Suprapubic skin (tissue), 4 donors: ENCODE data around the gene DPP9. TPM values are rescaled to one million over a fixed set of nuclear protein-coding genes. Genes with fewer than 3 reads are reported as not detected.

ENCODE experiments used
- DNase-seq, 2 donors: peaks; one replicate each; pipeline ENCODE4 v3.0.0-alpha.2; 2019; ENCODE audit warnings: low spot score in 2 of 2
- H3K27ac ChIP-seq: fragments of 200-600 bp; sonication (generic); one replicate; pipeline ENCODE4 v1.5.1; 2019
- H3K27me3 ChIP-seq: fragments of 200-600 bp; sonication (generic); one replicate; pipeline ENCODE4 v1.5.1; 2019
- H3K36me3 ChIP-seq: fragments of 200-600 bp; sonication (generic); one replicate; pipeline ENCODE4 v1.5.1; 2019
- H3K4me1 ChIP-seq: fragments of 200-600 bp; sonication (generic); one replicate; pipeline ENCODE4 v1.5.1; 2019
- H3K4me3 ChIP-seq: fragments of 200-600 bp; sonication (generic); one replicate; pipeline ENCODE4 v1.5.1; 2019; ENCODE audit warnings: mild to moderate bottlenecking
- H3K9me3 ChIP-seq: fragments of 200-600 bp; sonication (generic); one replicate; pipeline ENCODE4 v1.5.1; 2019
- EP300 ChIP-seq: sonication (generic); formaldehyde crosslinking; IDR thresholded peaks from one replicate; pipeline ENCODE4 v1.6.1; 2017; ENCODE audit warnings: antibody characterized with exemption
- POLR2A ChIP-seq, 2 donors: fragments of 450-650 bp; IDR thresholded peaks; one replicate each; pipeline ENCODE4 v1.6.1; 2017; ENCODE audit warnings: antibody characterized with exemption in 2 of 2, mild to moderate bottlenecking in 2 of 2, moderate library complexity in 2 of 2
- POLR2AphosphoS5 ChIP-seq, 3 donors: sonication (generic); formaldehyde crosslinking; IDR thresholded peaks; one replicate each; pipeline ENCODE4 v1.6.1; 2017; ENCODE audit warnings: antibody characterized with exemption in 3 of 3
- WGBS: methylation state at CpG from one replicate; pipeline ENCODE4 v1.1.5; 2018; 5-methylcytosine and 5-hydroxymethylcytosine counted together
- total RNA-seq, 4 donors: library from RNA; depleted of rRNA; stranded (reverse); fragments of >200 nt; gene quantifications; one replicate each; pipeline ENCODE4 v1.1.0, GENCODE V29; 2016
- TF ChIP-seq, protein P1 (sequence below), 2 donors: fragments of 200-600 bp in 1 of 2; fragments of 450-650 bp in 1 of 2; sonication (generic) in 1 of 2; IDR thresholded peaks; one replicate each; pipeline ENCODE4 v1.5.1; 2016 to 2019; ENCODE audit warnings: antibody characterized with exemption in 2 of 2, mild to moderate bottlenecking in 1 of 2, moderate library complexity in 1 of 2

The DPP9 gene
- total RNA-seq, 4 donors from 2014 or later: 51.2 to 126 (median 84.1) TPM

DNA sequence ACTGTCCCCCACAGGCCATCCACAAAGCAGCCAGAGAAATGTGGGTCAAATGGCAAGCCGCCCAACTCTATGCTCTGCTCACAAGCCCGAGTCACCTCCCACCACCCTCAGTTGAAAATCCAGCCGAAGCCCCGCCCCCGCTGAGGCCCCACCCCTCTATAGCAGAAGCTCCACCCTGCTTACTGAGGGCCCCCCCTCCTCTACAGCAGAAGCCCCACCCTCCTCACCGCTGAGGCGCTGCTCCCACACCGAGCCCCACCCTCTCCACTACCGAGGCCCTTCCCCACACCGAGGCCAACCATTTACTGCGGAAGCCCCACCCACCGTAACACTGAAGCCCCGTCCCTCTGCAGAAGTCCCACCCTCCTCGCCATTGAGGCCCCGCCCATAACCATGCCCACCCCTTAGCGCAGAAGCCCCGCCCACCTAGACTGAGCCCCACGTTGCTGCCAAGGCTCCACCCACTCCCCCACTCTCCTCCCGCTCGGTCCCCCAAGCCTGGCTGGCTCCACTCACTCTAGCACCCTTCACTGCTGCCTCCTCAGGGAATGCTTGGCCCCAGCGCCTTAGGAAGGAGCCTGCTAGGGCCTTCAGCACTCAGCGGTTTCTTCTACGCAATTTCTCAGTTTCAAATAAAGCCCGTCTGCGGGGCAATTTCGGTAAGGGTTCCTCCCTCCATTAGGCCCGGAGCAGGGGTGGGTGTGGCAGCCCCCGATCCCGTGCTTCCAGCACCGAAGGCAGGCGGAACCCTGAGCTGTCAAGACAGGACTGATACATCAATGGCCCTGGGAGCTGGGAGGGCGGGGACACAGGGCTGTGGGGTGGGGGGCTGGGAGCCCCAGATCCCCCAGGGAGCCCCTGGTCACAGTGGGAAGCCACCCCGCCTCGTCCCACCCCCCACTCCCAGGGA lies 44.5 kb downstream of the DPP9 start:
- no peak for TF ChIP-seq EP300
- no peak for TF ChIP-seq POLR2A (IDR thresholded peaks at IDR 0.05)
- TF ChIP-seq, protein P1, sequence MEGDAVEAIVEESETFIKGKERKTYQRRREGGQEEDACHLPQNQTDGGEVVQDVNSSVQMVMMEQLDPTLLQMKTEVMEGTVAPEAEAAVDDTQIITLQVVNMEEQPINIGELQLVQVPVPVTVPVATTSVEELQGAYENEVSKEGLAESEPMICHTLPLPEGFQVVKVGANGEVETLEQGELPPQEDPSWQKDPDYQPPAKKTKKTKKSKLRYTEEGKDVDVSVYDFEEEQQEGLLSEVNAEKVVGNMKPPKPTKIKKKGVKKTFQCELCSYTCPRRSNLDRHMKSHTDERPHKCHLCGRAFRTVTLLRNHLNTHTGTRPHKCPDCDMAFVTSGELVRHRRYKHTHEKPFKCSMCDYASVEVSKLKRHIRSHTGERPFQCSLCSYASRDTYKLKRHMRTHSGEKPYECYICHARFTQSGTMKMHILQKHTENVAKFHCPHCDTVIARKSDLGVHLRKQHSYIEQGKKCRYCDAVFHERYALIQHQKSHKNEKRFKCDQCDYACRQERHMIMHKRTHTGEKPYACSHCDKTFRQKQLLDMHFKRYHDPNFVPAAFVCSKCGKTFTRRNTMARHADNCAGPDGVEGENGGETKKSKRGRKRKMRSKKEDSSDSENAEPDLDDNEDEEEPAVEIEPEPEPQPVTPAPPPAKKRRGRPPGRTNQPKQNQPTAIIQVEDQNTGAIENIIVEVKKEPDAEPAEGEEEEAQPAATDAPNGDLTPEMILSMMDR (IDR thresholded peaks at IDR 0.05): no peak
- no peak for TF ChIP-seq POLR2AphosphoS5 (IDR thresholded peaks at IDR 0.05)
- DNase-seq: no peak
- WGBS: 61% methylated on average over 30 of the region's 34 CpGs
- H3K36me3 ChIP-seq: peaks cover 80% of the 10 kb centered on the region
- no peaks in the 10 kb centered on the region for H3K9me3 ChIP-seq
- no peak overlapping the region for H3K27ac ChIP-seq
- H3K4me1 ChIP-seq: no peaks in the 10 kb centered on the region
- H3K27me3 ChIP-seq: no peaks in the 10 kb centered on the region
- H3K4me3 ChIP-seq: no peak overlapping the region

DNA sequence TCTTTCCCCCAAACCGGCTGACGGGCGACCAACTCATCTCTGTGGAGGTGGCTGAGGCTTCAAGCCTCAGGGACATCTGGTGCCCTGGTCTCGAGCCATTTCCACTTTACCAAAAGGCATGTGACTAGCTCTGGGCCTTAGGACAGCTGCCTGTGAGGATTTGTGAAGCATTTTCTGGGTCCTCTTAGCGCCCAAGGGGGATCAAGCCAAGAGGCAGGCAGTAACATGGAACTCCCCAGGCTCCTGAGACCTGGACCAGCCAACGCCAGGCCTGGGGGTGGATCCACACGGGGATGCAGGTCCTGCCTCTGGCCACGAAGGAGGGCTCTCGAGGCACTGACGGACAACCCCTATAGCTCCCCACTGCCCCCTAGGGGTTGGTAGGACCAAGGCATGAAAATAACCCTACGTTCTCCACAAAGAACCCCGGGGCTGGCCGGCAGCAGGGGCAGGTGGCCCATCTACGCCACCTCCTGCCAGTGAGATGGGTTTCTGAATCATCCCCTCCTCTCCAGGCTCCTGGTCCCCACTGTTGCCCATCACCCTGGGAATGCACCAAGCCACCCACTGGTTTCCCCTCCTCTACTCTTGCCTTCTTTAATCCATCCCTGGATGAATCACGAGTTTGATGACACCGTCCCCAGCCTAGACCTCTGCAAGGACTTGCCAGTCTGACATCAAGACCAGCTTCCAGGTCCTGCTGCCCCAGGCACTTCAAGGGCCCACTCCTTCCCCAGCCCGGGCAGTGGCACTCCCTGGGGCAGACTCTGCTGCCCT lies 46.5 kb downstream of the DPP9 start:
- H3K27ac ChIP-seq: no peak overlapping the region
- no peaks in the 10 kb centered on the region for H3K4me1 ChIP-seq
- no peaks in the 10 kb centered on the region for H3K27me3 ChIP-seq
- H3K36me3 ChIP-seq: peaks cover 60% of the 10 kb centered on the region
- H3K9me3 ChIP-seq: no peaks in the 10 kb centered on the region
- WGBS: 80% methylated on average over 7 of the region's 17 CpGs
- TF ChIP-seq POLR2AphosphoS5 (IDR thresholded peaks at IDR 0.05) (no peak), EP300 (no peak), POLR2A (IDR thresholded peaks at IDR 0.05) (no peak)
- TF ChIP-seq, protein P1 (IDR thresholded peaks at IDR 0.05): peak in 1 of 2 donors; percentile 50
- no peak overlapping the region for H3K4me3 ChIP-seq
- DNase-seq: no peak

- no peak for DNase-seq
- H3K27ac ChIP-seq: no peak overlapping the region
- 88% methylated on average over 13 of the region's 16 CpGs for WGBS
- no peaks in the 10 kb centered on the region for H3K9me3 ChIP-seq
- H3K4me1 ChIP-seq: peaks cover 6% of the 10 kb centered on the region
- peaks cover 43% of the 10 kb centered on the region for H3K36me3 ChIP-seq
- H3K27me3 ChIP-seq: no peaks in the 10 kb centered on the region
- no peak overlapping the region for H3K4me3 ChIP-seq
- TF ChIP-seq, protein P1 (IDR thresholded peaks at IDR 0.05): no peak
- TF ChIP-seq POLR2A (IDR thresholded peaks at IDR 0.05) (no peak), EP300 (no peak), POLR2AphosphoS5 (IDR thresholded peaks at IDR 0.05) (no peak)
These were observed 48.3 kb downstream of the DPP9 start for GRCh38 chr19:4675346-4675745.

DNA sequence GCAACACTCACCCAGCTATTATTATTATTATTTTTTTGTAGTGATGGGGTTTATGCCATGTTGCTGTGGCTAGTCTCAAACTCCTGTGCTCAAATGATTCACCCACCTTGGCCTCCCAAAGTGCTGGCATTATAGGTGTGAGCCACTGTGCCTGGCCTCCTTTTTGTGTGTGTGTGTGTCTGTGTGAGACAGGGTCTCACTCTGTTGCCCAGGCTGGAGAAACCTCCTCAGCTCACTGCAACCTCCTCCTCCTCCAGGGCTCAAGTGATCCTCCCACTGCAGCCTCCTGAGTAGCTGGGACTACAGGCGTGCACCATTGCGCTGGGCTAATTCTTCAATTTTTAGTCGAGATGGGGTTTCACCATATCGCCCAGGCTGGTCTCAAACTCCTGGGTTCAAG lies 49.9 kb downstream of the DPP9 start:
- WGBS: 92% methylated on average over 4 of the region's 4 CpGs

More for the DNA sequence above, 49.9 kb downstream of the DPP9 start:
- Histone ChIP-seq H3K4me3 (no peak overlapping the region), H3K9me3 (no peaks in the 10 kb centered on the region), H3K27ac (no peak overlapping the region), H3K4me1 (peaks cover 18% of the 10 kb centered on the region), H3K27me3 (no peaks in the 10 kb centered on the region), H3K36me3 (peaks cover 28% of the 10 kb centered on the region)
- DNase-seq: no peak
- TF ChIP-seq POLR2A (IDR thresholded peaks at IDR 0.05) (no peak), POLR2AphosphoS5 (IDR thresholded peaks at IDR 0.05) (no peak), EP300 (no peak)
- TF ChIP-seq, protein P1 (IDR thresholded peaks at IDR 0.05): no peak
